Activated gamma-delta T cell treated with anti-CD3 and anti-CD28 coated beads, Interleukin-2, amount 50 U/mL, for 16 hours (primary cell): ENCODE results near the gene PTPRN2.
"Not testable (repeated sequence)": the region's sequence is repeated elsewhere in the genome, so short reads cannot be mapped to it uniquely, and the experiment has no call there.

ENCODE experiments used
- DNase-seq: peaks from one replicate; pipeline ENCODE4 v3.0.0-alpha.2; 2020; ENCODE audit warnings: low read depth

The PTPRN2 gene

DNA sequence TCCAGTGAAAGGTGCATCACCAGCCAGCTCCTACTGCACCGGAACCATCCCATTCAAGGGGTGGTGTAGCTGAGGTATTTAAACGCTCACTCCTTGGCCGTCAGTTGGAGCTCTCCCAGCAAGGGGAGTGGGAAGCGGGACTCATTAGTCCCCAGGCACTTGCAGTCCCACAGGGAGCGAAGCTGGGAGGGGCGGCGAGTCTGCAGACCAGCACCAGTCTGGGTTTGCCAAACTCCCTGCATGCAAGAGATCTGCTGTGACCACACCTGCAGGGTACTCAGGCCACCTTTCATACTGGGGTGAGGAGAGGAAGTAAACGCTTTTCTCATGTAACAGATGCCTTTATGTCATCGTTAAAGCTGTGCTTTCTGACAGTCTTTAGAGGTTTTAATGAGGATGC lies 187.9 kb downstream of the PTPRN2 start:
- no peak for DNase-seq

GRCh38 chr7:158398750-158399149 lies 188.9 kb downstream of the PTPRN2 start:
- no peak for DNase-seq

DNA sequence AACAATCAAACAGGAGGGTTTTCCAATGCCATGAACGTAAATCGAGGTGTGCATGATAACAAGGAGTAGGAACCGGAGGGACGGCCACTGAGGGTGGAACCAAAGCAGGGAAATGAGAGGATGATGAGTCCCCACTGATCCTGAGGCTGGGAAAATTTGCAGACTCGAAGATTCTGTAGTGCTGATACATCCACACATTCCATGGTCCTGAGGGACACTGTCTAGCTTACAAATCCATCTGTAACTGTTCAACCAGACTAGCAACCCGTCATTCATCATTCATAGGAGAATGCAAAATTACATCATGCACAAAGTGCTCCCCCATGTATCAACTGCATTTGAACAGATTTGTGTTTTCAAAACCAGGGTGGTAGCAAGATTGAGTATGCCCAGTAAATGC lies 189.7 kb downstream of the PTPRN2 start:
- DNase-seq: no peak

GRCh38 chr7:158396982-158397862 lies 190.4 kb downstream of the PTPRN2 start:
- DNase-seq: no peak

DNA sequence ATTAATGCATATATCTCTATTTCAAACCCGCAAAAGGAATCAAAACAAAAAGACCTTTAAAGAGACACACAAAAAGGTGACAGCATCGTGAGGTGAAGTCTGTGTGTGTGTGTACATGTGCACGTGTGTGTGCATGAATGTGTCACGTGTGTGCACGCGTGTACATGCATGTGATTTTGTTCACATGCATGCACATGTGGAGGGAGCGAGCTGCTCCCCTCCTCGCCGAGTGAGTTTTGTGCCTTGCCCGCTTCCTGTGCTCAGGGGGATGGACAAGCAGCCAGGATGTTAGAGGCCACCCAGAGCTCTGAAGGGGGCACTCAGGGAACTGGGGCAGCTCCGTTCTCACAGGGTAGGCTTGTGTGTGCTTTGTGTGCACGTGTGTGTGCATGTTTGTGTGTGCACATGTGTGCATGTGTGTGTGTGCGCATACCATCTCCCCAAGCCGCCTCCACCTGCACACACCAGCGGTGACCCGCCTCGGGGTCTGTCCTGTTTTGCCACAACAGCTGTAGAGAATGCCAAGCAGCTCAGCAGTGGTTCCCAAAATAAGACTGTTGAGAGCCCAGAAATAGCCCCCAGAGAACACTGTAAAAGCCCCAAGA lies 191.2 kb downstream of the PTPRN2 start:
- DNase-seq: no peak

GRCh38 chr7:158395780-158396278 lies 191.8 kb downstream of the PTPRN2 start:
- DNase-seq: no peak

DNA sequence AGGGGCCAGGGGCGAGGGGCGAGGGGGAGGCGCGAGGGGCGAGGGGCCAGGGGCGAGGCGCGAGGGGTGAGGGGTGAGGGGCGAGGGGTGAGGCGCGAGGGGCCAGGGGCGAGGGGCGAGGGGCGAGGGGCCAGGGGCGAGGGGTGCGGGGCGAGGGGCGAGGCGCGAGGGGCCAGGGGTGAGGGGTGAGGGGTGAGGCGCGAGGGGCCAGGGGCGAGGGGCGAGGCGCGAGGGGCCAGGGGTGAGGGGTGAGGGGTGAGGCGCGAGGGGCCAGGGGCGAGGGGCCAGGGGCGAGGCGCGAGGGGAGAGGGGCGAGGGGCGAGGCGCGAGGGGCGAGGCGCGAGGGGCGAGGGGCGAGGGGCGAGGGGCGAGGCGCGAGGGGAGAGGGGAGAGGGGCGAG lies 192.3 kb downstream of the PTPRN2 start:
- DNase-seq: no peak

DNA sequence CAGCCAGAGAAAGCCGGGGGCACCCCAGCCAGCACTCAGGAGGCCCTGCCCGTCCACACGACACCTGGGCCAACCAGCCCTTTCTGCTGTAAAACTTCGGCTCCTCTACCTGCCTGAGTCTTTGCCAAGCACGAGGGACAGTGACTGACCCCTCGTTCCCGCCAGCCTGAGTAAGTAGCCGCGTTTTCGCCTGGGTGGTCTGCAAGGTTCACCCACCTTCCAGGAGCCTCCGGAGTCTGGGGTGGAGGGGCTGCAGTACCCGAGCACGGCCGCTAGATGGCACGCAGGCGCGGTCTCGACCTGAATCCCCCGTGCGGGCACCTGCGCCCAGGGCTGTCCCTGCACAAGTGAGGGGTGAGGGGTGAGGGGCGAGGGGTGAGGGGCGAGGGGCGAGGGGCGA lies 192.7 kb downstream of the PTPRN2 start:
- no peak for DNase-seq

DNA sequence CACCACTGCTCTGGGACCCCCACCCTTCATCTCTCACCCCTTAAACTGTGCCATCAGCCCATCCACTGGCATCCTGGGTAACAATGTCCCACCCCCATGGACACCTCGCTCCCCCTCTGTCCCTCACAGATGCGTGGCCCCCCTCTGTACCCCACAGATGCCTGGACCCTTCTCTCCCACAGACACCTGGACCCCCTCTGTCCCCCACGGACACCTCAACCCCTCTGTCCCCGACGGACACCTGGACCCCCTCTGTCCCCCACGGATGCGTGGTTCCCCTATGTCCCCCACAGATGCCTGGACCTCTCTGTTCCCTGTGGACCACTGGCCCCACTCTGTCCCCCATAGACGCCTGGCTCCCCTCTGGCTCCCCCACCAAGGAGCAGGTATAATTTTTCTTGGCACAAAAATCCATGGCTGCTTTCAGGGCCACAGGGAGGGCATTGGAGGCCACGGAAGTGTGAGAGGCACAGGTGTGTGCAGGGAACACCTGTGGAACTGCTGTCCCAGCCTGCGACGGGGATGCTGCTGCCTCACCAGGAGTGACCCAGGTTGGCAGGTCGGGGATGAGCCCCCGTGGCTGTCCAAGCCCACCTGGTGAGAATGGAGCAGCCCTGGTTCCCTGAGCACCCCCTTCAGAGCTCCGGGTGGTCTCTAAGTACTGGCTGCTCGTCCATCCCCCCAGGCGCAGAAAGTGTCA lies 193.5 kb downstream of the PTPRN2 start:
- no peak for DNase-seq

DNA sequence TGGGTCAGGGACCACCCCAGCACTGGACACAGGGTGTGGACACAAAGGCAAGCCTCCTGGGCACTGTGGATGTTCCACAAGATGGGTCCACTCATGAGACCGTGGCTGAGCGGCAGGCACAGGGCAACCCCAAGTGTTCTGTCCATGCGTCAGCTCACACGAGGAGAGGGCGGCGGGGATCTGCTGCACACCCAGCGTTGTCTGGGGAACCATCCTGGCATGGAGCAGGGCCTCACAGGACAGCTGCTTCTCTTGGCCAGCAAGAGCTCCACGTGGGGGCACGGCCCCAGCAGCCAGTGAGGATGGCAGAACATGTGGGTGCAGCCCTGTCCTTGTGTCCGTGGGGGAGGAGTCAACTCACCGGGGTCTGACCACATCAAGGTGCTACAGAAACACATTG lies 195.4 kb downstream of the PTPRN2 start:
- DNase-seq: no peak

DNA sequence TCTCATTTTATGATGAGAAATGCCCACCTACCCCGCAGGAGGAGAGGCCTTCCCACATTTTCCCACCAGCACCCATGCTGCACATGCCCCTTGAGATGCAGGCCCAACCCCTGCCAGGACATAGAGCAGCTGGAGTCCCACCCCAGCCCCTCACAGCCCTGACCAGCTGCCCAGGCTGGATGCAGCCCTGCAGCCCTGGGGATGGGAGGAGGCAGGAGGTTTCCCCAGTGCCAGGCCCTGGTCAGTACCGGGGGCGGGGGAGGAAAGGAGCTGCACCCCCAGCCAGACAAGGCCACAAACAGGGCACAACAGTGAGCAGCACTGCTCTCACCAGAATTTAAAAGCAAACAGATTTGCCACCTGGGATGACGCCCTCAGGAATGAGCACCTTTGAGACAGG lies 196.1 kb downstream of the PTPRN2 start:
- no peak for DNase-seq

- DNase-seq: no peak
These were observed 196.5 kb downstream of the PTPRN2 start for GRCh38 chr7:158391141-158391540.

DNA sequence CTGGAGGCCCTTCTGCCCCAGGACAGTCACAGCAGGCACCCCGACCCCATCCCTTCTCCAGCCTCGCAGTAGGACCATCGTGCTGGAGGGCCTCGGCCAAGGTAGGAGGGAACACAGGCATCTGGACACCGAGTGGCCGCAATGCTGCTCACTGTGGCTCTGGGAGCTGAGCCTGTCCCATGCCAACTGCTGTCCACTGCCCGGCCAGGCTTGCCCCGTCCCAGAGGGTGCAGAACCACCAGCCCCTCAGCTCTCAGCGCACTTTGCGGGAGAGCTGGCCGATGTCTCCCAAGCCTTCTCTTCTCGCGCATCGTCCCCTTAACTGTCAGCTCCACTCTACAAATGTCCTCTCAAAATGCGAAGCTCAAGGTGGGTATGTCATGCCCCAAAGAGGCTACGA lies 197.2 kb downstream of the PTPRN2 start:
- no peak for DNase-seq

GRCh38 chr7:158389514-158390425 lies 197.9 kb downstream of the PTPRN2 start:
- DNase-seq: no peak

GRCh38 chr7:158388928-158389327 lies 198.7 kb downstream of the PTPRN2 start:
- no peak for DNase-seq

GRCh38 chr7:158388072-158388471 lies 199.6 kb downstream of the PTPRN2 start:
- no peak for DNase-seq

- DNase-seq: no peak
These were observed 200.1 kb downstream of the PTPRN2 start for GRCh38 chr7:158387546-158387891.

DNA sequence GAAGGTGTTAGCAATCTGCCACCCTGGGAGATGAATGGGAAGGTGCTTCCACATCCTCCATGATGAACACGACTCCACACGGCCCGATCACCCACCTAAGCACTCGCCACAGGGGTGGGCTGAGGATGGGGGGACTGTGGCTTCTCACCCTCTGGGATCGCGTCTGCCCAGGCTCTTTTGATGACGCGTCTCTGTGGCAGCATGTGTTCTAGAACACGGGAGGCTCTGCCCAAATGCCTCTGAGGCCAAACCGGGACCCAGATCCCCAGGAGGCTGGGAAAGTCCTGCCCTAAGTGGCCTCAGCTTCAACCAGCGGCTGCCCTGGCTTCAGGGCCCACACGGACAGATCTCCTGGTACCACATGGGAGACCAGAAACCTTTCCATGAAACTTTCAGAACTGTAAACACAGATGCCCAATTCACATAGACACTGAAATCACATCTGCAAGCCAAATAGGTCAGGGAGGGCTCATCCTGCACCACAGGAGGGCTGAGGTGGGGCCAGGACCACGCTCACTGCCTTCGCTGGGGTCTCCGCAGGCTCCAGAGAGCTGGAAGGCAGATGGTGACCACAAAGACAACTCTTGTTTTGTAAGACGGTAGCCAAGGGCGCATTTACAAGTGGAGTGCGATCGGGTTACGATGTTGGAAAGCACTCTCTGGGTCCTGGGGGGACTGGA lies 200.6 kb downstream of the PTPRN2 start:
- DNase-seq: no peak

DNA sequence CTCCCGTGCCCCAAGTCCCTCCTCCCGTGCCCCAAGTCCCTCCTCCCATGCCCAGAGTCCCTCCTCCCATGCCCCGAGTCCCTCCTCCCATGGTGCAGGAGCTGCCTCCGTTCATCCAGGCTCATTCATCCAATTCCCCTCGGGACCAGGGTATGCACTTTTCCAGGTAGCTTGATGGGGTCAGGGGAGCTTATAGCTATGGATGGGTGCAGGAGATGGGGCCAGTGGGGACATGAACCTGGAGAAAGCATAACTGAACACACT lies 201.3 kb downstream of the PTPRN2 start:
- DNase-seq: no peak

DNA sequence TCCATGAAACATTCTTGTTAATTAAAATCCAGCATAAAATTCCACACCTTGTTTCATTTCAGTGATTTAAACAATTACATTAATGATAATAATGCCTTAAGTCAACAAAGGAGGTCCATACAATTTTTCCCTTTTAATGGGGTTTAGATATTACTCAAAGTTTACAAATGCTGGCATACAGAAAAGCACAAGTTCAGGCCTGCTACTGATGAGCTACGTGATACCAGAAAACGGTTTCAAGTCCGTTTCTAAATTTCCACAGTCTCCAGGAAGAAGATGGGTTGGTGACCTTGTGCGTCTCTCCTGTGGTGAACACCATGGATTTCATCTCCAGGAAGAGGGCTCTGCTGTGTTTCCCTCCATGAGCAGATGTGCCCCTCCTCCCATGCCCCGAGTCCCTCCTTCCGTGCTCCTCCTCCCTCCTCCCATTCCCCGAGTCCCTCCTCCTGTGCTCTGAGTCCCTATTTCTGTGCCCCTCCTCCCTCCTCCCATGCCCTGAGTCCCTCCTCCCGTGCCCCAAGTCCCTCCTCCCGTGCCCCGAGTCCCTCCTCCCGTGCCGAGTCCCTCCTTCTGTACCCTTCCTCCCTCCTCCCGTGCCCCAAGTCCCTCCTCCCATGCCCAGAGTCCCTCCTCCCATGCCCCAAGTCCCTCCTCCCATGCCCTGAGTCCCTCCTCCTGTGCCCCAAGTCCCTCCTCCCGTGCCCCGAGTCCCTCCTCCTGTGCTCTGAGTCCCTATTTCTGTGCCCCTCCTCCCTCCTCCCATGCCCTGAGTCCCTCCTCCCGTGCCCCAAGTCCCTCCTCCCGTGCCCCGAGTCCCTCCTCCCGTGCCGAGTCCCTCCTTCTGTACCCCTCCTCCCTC lies 201.9 kb downstream of the PTPRN2 start:
- not testable (repeated sequence) for DNase-seq

DNA sequence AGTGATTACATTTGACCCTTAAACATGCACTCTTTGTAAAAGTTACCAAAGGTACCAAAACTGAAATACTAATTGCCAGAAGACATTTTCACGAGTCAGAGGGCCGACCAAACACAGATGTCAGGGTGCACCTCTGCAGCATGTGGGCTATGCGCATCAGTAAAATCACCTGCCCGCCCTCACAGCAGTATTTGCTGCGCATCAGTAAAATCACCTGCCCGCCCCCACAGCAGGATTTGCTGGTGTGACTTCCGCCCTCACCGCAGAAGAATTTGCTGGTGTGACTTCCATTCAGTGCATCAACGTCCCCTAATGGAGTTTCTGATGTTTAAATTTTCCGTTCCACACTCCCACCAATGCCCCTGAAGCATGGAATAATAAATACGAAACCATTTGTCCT lies 202.9 kb downstream of the PTPRN2 start:
- no peak for DNase-seq
